GM20431 (cell line): ENCODE data around the gene ESRRB.

Experiments
- in situ Hi-C: fragments of 300-500 bp; cut with MseI, MboI; formaldehyde crosslinking; loops from one replicate; pipeline ENCODE4 v1.15.0; 2020; ENCODE audit warnings: low sequenced_read_pairs; ENCODE audit not compliant: unreplicated experiment

ESRRB gene

GRCh38 chr14:76484355-76484754 is 108.4 kb downstream of the ESRRB start:
- in situ Hi-C loops = no loop called here

DNA sequence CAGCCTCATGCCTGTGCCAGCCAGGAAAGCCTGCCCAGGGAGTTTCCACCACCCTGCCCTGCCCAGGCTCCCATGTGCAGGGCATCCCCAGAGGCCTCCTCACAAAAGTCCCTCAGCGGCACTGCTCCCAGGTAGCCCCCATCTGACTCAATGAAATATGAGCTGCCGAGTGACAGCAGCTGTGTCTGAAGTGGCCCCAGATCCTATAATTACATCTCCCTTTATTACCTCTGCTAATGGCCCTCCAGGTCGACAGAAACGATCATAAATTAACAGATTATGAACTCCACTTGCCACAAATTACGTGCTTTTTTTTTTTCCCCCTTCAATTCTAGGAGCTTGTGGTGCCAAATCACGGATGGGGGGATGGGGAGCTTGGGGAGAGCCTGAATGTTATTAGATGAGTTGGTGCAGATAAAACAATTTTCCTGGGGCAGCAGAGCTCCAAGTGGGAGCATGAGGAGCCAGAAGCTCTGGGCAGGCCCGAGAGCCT is 110.4 kb downstream of the ESRRB start:
- in situ Hi-C loops = no loop called here

GRCh38 chr14:76488551-76488950 is 112.6 kb downstream of the ESRRB start:
- in situ Hi-C loops = no loop called here

GRCh38 chr14:76489667-76490066 is 113.7 kb downstream of the ESRRB start:
- in situ Hi-C loops = no loop called here

GRCh38 chr14:76490111-76490510 is 114.2 kb downstream of the ESRRB start:
- in situ Hi-C loops = no loop called here

- in situ Hi-C loops = no loop called here
Measured at GRCh38 chr14:76490735-76491134, 114.8 kb downstream of the ESRRB start.

GRCh38 chr14:76491172-76491930 is 115.4 kb downstream of the ESRRB start:
- in situ Hi-C loops = no loop called here

GRCh38 chr14:76495983-76496382 is 120.0 kb downstream of the ESRRB start:
- in situ Hi-C loops = no loop called here

- in situ Hi-C loops = no loop called here
Measured at GRCh38 chr14:76496595-76496994, 120.7 kb downstream of the ESRRB start.

GRCh38 chr14:76497550-76498462 is 121.9 kb downstream of the ESRRB start:
- in situ Hi-C loops = no loop called here

DNA sequence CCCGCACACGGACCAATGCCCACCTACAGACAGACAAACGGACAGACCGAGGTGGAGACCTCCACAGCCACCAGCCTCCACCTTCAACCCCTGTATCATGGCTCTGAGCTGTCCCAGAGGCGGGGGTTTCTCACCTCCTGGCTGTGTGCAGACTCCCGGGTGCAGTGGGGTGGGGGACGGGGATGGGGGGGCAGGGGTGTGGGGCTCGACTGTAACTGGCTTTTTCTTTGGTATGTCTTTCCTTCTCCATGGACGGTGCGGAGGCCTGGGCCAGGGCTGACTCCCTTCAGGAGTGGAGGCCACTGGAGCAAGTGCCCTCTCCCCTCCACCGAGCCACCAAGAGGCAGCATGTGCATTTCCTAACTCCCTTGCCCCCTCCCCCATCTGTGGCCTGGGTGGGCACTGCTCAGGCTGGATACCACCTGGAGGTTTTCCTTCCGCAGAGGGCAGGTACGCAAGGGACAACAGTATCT is 122.6 kb downstream of the ESRRB start:
- in situ Hi-C loops = no loop called here

DNA sequence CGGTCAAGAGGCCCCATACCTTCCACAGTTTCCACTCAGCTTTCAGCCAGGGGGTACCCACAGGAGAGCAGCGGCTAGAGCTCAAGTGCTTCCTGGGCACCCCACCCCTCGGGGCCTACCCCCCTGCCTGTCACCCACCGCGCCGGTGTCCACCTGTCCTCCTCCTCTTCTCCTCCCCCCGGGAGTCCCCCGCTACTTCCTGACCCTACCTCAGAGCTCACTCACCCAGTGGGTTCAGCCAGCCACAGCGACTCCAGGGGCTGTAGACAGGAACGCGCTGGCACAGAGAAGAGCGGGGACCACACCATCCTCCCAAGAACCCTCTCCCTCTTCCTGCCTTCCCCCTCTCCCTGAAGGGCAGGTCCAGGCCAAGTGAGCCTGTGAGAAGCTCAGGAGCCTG is 123.0 kb downstream of the ESRRB start:
- in situ Hi-C loops = no loop called here

- in situ Hi-C loops = no loop called here
Measured at GRCh38 chr14:76499399-76499798, 123.5 kb downstream of the ESRRB start.

DNA sequence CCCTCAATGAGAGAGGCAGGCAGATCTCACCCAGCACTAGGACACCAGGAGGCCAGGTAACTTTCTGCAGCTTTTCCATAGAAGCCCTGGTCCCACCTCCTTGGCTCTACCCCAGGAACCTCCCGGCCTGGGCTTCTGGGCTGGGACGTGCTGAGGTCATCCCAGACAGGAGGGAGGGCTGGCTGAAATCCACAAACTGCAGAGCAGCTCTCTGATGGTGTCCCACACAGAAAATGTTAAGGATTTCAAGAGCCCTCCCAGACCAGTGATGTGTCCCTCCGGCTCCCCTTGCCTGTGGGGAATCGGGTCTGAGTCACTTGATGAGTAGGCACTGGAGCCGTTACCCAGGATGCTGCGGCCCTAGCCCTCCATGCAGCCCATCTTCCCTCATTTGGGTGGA is 124.1 kb downstream of the ESRRB start:
- in situ Hi-C loops = no loop called here

GRCh38 chr14:76500480-76500879 is 124.5 kb downstream of the ESRRB start:
- in situ Hi-C loops = no loop called here

GRCh38 chr14:76501156-76501720 is 125.3 kb downstream of the ESRRB start:
- in situ Hi-C loops = no loop called here

DNA sequence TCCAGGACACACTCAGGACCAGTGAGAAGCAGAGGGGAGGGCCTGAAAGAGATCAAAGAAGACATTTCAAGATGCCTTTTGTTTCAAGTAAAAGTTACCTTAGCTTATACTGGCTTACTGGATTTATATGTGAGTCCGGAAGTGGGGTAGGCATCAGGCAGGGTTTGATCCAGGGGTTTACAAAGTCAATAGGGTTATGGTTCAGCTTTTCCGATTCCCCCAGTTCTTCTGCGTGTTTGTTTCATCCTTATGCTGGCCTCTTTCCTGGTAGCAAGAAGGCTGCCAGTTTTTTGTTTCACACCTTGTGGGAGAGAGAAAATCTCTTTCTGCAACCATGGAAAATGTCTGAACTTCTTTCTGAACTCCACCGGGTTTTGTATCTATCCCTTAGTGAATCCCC is 126.3 kb downstream of the ESRRB start:
- in situ Hi-C loops = no loop called here

DNA sequence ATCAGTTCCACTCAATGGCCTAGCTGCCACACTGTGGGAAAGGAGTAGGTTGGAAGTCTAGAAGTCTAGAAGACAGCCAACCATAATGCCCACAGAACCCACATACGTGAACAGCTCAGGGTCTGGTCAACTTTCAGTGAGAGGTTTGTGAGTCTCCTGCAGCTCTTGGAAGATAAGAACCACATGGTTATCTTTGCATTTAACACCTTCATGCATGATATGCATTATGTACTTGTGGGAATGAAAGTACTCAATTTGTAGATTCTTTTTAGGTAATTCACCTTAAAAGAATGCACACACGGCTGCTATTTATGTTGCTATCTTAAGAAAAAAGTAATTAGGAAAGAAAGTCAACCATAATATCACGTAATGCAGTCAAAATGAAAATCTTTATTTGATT is 126.7 kb downstream of the ESRRB start:
- in situ Hi-C loops = no loop called here

- in situ Hi-C loops = no loop called here
Measured at GRCh38 chr14:76509311-76509710, 133.4 kb downstream of the ESRRB start.

GRCh38 chr14:76510181-76510580 is 134.2 kb downstream of the ESRRB start:
- in situ Hi-C loops = no loop called here
